HepG2 (cell line): ENCODE results near the gene DMAC1. TPM values are rescaled to one million over a fixed set of nuclear protein-coding genes. Genes with fewer than 3 reads are reported as not detected.

Experiments
- ATAD3A ChIP-seq: sonication (generic); formaldehyde crosslinking; IDR thresholded peaks from 2 replicates; pipeline ENCODE4 v1.4.0; 2020; ENCODE audit warnings: missing genetic modification reagents
- CBX2 ChIP-seq, 2 experiments: fragments of 200-600 bp in 1 of 2; sonication (generic); formaldehyde crosslinking in 1 of 2; IDR thresholded peaks; 2 replicates each; pipeline versions ENCODE4 v1.7.0 to v1.8.1; 2018 to 2022; ENCODE audit warnings: low read depth in 2 of 2, low read length in 1 of 2, mild to moderate bottlenecking in 1 of 2, missing genetic modification reagents in 1 of 2
- ERF ChIP-seq: IDR thresholded peaks from 2 replicates; pipeline ENCODE4 v1.6.1; 2018; ENCODE audit warnings: missing biosample characterization, missing genetic modification reagents
- FOSL1 ChIP-seq: sonication (generic); formaldehyde crosslinking; IDR thresholded peaks from 2 replicates; pipeline ENCODE4 v1.9.0; 2021; ENCODE audit warnings: missing genetic modification reagents, borderline replicate concordance
- HMG20A ChIP-seq: IDR thresholded peaks from 2 replicates; pipeline ENCODE4 v1.6.1; 2016; ENCODE audit warnings: borderline replicate concordance
- KAT2B ChIP-seq: fragments of 150-350 bp; IDR thresholded peaks from 2 replicates; pipeline ENCODE4 v1.6.1; 2014; ENCODE audit warnings: low read depth, low read length, borderline replicate concordance
- MATR3 ChIP-seq: sonication (generic); formaldehyde crosslinking; IDR thresholded peaks from 2 replicates; pipeline ENCODE4 v1.4.0; 2020; ENCODE audit warnings: missing genetic modification reagents
- NCOA1 ChIP-seq: sonication (generic); formaldehyde crosslinking; IDR thresholded peaks from 2 replicates; pipeline ENCODE4 v1.9.0; 2021; ENCODE audit warnings: missing genetic modification reagents
- NFYC ChIP-seq: IDR thresholded peaks from 2 replicates; pipeline ENCODE4 v1.6.1; 2016; ENCODE audit warnings: missing genetic modification reagents, missing compliant biosample characterization
- NONO ChIP-seq, 2 experiments: fragments of 450-650 bp in 1 of 2; sonication (generic) in 1 of 2; formaldehyde crosslinking in 1 of 2; IDR thresholded peaks in 1 of 2; conservative IDR thresholded peaks in 1 of 2; 2 replicates each; pipeline versions ENCODE4 v1.6.1 to v1.8.0; 2017 to 2022; ENCODE audit warnings: mild to moderate bottlenecking in 1 of 2, missing genetic modification reagents in 1 of 2, moderate library complexity in 1 of 2
- RORA ChIP-seq: sonication (generic); formaldehyde crosslinking; IDR thresholded peaks from 2 replicates; pipeline ENCODE4 v1.5.0; 2020; ENCODE audit warnings: mild to moderate bottlenecking, missing genetic modification reagents, moderate library complexity
- SIN3A ChIP-seq: IDR thresholded peaks from 2 replicates; pipeline ENCODE4 v1.6.1; 2011; ENCODE audit warnings: low read depth, mild to moderate bottlenecking, control low read depth, low read length, borderline replicate concordance
- SIN3B ChIP-seq: fragments of 150-350 bp; IDR thresholded peaks from 2 replicates; pipeline ENCODE4 v1.6.1; 2014; ENCODE audit warnings: low read length
- STAG1 ChIP-seq: sonication (generic); formaldehyde crosslinking; IDR thresholded peaks from 2 replicates; pipeline ENCODE4 v1.4.0; 2020; ENCODE audit warnings: missing genetic modification reagents
- THAP11 ChIP-seq: IDR thresholded peaks from 2 replicates; pipeline ENCODE4 v1.6.1; 2016; ENCODE audit warnings: missing biosample characterization, missing genetic modification reagents
- ZNF329 ChIP-seq: sonication (generic); formaldehyde crosslinking; IDR thresholded peaks from 2 replicates; pipeline ENCODE4 v1.9.0; 2021; ENCODE audit warnings: low read depth, mild to moderate bottlenecking, missing genetic modification reagents
- ZNF564 ChIP-seq: sonication (generic); formaldehyde crosslinking; IDR thresholded peaks from 2 replicates; pipeline ENCODE4 v1.8.1; 2023; ENCODE audit warnings: mild to moderate bottlenecking, missing genetic modification reagents
- ZNF652 ChIP-seq: IDR thresholded peaks from 2 replicates; pipeline ENCODE4 v1.6.1; 2016; ENCODE audit warnings: low read depth, borderline replicate concordance
- ZNF720 ChIP-seq: sonication (generic); formaldehyde crosslinking; IDR thresholded peaks from 2 replicates; pipeline ENCODE4 v1.4.0; 2020; ENCODE audit warnings: missing genetic modification reagents
- ZNF724P ChIP-seq: sonication (generic); formaldehyde crosslinking; IDR thresholded peaks from 2 replicates; pipeline ENCODE4 v1.8.0; 2022; ENCODE audit warnings: missing genetic modification reagents, borderline replicate concordance
- ZNF788 ChIP-seq: sonication (generic); formaldehyde crosslinking; IDR thresholded peaks from 2 replicates; pipeline ENCODE4 v1.5.0; 2020; ENCODE audit warnings: mild to moderate bottlenecking, missing genetic modification reagents, borderline replicate concordance
- ZSCAN29 ChIP-seq: sonication (generic); formaldehyde crosslinking; conservative IDR thresholded peaks from 2 replicates; pipeline ENCODE4 v1.4.0; 2020; ENCODE audit warnings: mild to moderate bottlenecking, missing genetic modification reagents
- polyA plus RNA-seq, 8 experiments: library from polyadenylated mRNA; depleted of rRNA in 3 of 8; stranded (reverse) in 7 of 8; unstranded in 1 of 8; fragments of >200 nt; fragmentation: Illumina TruSeq in 4 of 8; extraction: Trizol in 4 of 8; gene quantifications; 2 replicates each; pipeline versions ENCODE4 v1.2.1 to v1.2.3, GENCODE V29; 2011 to 2016; ENCODE audit warnings: low read depth in 4 of 8, missing spikeins in 1 of 8, mixed read lengths in 1 of 8; ENCODE audit not compliant: insufficient read depth in 1 of 8
- total RNA-seq, 5 experiments: library from RNA; depleted of rRNA; stranded (reverse); fragments of >200 nt; fragmentation: Illumina TruSeq; extraction: Trizol; gene quantifications; 2 replicates each; pipeline ENCODE4 v1.2.3, GENCODE V29; 2016; ENCODE audit warnings: low read depth in 1 of 5
- TF ChIP-seq, protein P1 (sequence below): sonication (generic); formaldehyde crosslinking; IDR thresholded peaks from 2 replicates; pipeline ENCODE4 v1.8.1; 2023; ENCODE audit warnings: missing genetic modification reagents, inconsistent platforms, borderline replicate concordance
- TF ChIP-seq, protein P2 (sequence below), 2 experiments: IDR thresholded peaks; 2 replicates each; pipeline ENCODE4 v1.6.1; 2011 to 2012; ENCODE audit warnings: low read length in 2 of 2, borderline replicate concordance in 1 of 2, low read depth in 1 of 2, mild to moderate bottlenecking in 1 of 2, moderate library complexity in 1 of 2
- TF ChIP-seq, protein P3 (sequence below): sonication (generic); formaldehyde crosslinking; IDR thresholded peaks from 2 replicates; pipeline ENCODE4 v1.5.0; 2020; ENCODE audit warnings: missing genetic modification reagents, mild to moderate bottlenecking, borderline replicate concordance

DMAC1 gene
- total and polyA plus RNA-seq, 2 of the 13 experiments (the other 11 are each of a cell fraction or from before 2014, with no cell fraction given): 44.3 to 72.9 TPM

DNA sequence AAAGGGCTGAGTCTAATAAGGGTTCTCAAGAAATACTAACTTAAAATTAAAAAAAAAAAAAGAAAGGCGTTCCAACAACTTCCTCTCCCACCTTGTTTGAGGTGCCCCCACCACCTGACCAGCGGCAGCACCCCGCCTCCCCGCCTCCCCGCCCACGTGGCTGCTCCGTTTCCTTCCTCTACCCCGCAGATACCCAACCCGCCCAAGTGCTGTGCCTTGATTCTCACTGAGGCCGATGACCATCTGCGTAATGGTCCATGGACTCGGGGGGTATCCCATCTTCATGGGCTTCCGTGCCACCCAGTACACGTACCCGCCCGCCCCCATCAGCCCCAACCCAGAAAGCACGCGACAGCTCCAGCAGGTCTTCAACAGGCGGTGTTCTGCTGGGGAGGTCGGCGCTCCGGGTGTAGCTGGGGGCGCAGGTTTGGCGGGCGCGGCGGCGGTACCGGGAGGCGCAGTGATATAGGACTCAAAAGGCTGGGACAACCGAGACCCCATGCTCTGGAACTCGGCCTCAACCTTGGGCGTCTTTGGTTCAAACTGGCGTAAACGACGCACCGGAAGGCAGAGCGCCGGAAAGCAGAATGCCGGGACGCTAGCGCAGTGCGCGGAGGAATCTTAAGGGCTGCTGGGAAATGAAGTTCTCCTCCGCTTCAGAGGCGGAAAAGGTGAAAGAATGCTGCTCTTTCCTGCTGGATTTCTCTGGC lies at the start of gene DMAC1 (continued):
- TF ChIP-seq ZNF788 (CRISPR knock-in tag) (peak; percentile 54; the same call in 1 of the 2 replicates), CBX2 (IDR thresholded peaks at IDR 0.05; ENCODE audit: low read depth, low read length) (no peak), CBX2 (CRISPR knock-in tag; IDR thresholded peaks at IDR 0.05; ENCODE audit: low read depth) (no peak), THAP11 (CRISPR knock-in tag) (peak; percentile 98), ZNF724P (CRISPR knock-in tag) (no peak), NCOA1 (CRISPR knock-in tag) (no peak), NFYC (CRISPR knock-in tag) (no peak; the same call in 1 of the 2 replicates), ERF (CRISPR knock-in tag) (0 out of 2 replicates have a peak, but pooled peaks have one; percentile 26), ZNF564 (CRISPR knock-in tag) (no peak), ZNF652 (CRISPR knock-in tag) (no peak), SIN3B (no peak), MATR3 (CRISPR knock-in tag) (no peak), ZNF329 (CRISPR knock-in tag) (no peak), ATAD3A (CRISPR knock-in tag) (no peak), ZSCAN29 (CRISPR knock-in tag) (0 out of 2 replicates have a peak, but pooled peaks have one; percentile 27), SIN3A (no peak), STAG1 (CRISPR knock-in tag) (no peak), RORA (CRISPR knock-in tag) (no peak), KAT2B (no peak), NONO (IDR thresholded peaks at IDR 0.05) (no peak), NONO (CRISPR knock-in tag; conservative IDR thresholded peaks at IDR 0.05) (no peak; the same call in 1 of the 2 replicates), HMG20A (CRISPR knock-in tag) (no peak), FOSL1 (CRISPR knock-in tag) (no peak), ZNF720 (CRISPR knock-in tag) (no peak)
- TF ChIP-seq, protein P1, sequence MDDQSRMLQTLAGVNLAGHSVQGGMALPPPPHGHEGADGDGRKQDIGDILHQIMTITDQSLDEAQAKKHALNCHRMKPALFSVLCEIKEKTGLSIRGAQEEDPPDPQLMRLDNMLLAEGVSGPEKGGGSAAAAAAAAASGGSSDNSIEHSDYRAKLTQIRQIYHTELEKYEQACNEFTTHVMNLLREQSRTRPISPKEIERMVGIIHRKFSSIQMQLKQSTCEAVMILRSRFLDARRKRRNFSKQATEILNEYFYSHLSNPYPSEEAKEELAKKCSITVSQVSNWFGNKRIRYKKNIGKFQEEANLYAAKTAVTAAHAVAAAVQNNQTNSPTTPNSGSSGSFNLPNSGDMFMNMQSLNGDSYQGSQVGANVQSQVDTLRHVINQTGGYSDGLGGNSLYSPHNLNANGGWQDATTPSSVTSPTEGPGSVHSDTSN (CRISPR knock-in tag): no peak
- TF ChIP-seq, protein P2, sequence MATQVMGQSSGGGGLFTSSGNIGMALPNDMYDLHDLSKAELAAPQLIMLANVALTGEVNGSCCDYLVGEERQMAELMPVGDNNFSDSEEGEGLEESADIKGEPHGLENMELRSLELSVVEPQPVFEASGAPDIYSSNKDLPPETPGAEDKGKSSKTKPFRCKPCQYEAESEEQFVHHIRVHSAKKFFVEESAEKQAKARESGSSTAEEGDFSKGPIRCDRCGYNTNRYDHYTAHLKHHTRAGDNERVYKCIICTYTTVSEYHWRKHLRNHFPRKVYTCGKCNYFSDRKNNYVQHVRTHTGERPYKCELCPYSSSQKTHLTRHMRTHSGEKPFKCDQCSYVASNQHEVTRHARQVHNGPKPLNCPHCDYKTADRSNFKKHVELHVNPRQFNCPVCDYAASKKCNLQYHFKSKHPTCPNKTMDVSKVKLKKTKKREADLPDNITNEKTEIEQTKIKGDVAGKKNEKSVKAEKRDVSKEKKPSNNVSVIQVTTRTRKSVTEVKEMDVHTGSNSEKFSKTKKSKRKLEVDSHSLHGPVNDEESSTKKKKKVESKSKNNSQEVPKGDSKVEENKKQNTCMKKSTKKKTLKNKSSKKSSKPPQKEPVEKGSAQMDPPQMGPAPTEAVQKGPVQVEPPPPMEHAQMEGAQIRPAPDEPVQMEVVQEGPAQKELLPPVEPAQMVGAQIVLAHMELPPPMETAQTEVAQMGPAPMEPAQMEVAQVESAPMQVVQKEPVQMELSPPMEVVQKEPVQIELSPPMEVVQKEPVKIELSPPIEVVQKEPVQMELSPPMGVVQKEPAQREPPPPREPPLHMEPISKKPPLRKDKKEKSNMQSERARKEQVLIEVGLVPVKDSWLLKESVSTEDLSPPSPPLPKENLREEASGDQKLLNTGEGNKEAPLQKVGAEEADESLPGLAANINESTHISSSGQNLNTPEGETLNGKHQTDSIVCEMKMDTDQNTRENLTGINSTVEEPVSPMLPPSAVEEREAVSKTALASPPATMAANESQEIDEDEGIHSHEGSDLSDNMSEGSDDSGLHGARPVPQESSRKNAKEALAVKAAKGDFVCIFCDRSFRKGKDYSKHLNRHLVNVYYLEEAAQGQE (IDR thresholded peaks at IDR 0.05; ENCODE audit: borderline replicate concordance in 1 of 2, low read depth in 1 of 2, low read length in 2 of 2): 0 out of 4 replicates have a peak, but pooled peaks of 1 of the 2 experiments have one; percentile 30
- TF ChIP-seq, protein P3, sequence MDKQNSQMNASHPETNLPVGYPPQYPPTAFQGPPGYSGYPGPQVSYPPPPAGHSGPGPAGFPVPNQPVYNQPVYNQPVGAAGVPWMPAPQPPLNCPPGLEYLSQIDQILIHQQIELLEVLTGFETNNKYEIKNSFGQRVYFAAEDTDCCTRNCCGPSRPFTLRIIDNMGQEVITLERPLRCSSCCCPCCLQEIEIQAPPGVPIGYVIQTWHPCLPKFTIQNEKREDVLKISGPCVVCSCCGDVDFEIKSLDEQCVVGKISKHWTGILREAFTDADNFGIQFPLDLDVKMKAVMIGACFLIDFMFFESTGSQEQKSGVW (CRISPR knock-in tag): no peak
